GM19238 (cell line): ENCODE measurements around the gene RFPL2.

ENCODE experiments used
- DNase-seq: peaks from one replicate; pipeline ENCODE4 v3.0.0; 2011; ENCODE audit warnings: low spot score; ENCODE audit not compliant: insufficient read length

The RFPL2 gene

GRCh38 chr22:32204856-32205722 lies at the start of gene RFPL2:
Gene RFPL2, minus strand, starts transcription at chr22:32205073. Its CDS starts 2,622 bp downstream, at chr22:32202451.
- no peak for DNase-seq

- DNase-seq = no peak
Measured at GRCh38 chr22:32249231-32249630, 44.4 kb upstream of the RFPL2 start.

DNA sequence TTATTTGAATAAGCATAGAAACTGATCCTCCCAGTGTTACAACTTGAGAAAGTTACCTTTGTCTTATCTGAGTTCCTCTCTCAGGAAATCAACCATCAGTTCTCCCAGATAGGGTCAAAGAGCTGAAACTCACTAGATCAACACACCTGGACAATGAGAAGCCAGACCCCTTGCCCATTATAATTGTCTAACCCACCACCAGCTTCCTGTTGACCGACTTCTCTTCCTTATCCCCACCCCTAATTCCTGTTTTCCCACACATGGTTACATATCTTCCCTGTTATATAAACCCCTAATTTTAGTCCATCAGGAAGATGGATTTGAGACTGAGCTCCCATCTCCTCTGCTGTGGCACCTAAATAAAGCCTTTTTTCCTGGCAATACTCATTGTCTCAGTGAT lies 43.4 kb upstream of the RFPL2 start:
- no peak for DNase-seq

GRCh38 chr22:32246166-32246565 lies 41.3 kb upstream of the RFPL2 start:
- no peak for DNase-seq

DNA sequence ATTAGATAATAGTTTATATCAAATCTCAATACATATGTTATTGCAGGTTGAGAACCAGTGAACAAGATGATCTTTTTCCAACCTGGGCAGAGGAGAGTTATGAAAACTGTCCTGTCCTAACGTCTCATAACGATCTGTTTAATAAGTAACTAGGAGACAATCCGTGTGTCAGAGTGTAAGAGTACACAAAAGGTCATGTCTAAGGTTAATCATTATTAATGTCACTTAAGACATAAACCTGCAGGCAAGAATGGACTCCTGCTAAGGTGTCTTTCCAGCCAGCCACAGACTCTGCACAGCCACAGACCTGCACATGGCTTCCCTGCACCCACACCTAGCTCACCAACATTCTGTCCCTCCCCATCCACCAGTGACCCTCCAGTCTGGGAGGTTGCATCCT lies 40.2 kb upstream of the RFPL2 start:
- DNase-seq = no peak

DNA sequence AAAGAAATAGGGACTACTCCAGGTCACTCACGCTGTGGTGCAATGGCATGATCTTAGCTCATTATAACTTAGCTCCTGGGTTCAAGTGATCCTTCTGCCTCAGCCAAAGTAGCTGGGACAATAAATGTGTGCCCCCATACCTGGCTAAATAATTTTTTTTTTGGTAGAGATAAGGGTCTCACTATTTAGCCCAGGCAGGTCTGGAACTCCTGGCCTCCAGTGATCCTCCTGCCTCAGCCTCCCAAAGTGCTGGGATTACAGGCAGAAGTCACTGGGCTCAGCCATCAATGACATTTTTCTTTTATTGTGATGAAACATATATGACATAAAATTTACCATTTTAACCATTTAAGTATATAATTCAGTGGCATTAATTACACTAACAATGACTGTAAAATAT lies 39.7 kb upstream of the RFPL2 start:
- DNase-seq = no peak

GRCh38 chr22:32240461-32240860 lies 35.6 kb upstream of the RFPL2 start:
- DNase-seq = no peak

DNA sequence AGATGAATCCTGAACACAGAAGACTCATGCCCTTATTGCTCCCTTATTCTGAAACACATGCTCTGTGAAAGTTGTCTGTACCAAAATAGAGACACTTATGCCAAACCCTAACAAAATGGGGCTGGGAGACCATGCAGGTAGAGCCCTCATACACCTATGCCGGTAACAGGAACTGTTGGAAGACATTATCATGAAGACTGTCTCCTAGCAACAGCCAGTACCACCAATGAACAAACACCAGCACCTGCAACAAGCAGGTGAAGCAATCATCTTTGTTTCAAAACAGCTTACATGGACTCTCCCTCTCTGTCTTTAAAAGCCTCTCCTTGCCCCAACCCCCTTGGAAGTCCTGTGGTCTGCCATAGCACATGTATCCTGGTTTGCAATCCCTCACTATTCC lies 33.0 kb upstream of the RFPL2 start:
- no peak for DNase-seq

DNA sequence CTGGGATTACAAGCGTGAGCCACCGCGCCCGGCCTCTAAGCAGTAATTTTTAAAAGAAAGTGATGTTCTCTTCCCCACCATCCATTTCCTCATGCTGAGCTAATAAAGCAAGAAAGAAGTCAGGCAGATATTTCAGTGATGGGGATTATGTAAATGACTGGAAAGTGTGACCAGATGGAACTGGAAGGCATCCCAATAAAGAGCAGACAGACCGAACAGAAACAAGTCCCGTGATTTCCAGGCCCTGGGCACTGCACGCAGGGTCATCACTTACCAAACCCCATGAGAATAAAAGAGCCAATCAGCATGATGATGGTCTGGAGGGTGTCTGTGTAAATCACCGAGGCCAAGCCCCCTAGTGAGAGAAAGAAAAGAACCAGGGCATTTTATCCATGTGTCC lies 32.1 kb upstream of the RFPL2 start:
- DNase-seq = no peak

DNA sequence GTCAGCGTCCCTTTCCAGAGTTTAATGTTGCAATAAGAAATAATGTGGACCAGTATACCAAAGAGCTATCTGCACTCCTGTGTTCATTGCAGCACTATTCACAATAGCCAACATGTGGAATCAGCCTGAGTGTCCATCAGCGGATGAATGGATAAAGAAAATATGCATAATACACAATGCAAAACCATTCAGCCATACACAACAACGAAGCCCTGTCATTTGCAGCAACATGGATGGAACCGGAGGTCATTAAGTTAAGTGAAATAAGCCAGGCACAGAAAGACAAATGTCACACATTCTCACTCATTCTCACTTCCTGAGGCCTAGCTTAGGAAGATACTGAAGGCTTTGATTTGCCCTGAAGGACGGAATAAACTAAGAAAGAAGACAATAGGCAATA lies 28.2 kb upstream of the RFPL2 start:
- no peak for DNase-seq

DNA sequence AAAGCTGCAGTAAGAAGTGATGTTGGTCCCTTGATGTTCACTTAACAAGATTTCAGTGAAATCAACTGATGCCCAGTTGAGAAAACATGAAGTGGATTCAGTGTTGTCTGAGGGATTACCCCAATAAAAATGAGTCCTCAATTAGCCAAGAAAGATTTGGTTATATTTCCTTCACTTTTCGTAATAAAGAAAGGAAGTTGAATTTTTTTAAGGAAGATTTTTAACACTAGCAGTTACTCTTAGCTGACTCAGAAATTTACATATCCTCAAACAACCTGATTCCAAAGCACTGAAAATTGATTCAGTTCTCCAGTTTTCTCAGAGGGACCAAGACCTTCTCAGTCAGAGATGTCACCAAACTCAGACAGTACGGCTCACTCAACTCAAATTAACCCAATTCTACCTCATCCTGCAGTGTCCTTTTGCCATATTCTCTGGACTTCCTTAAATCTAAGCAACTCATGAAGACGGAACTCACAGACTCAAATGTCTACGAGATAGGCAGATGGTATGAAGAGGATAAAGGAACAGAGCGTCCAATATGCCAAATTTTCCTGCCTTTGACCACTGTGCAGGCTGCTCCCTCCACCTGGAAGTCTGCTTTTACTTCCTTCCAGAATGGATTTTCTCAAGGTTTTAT lies 27.4 kb upstream of the RFPL2 start:
- DNase-seq = no peak

DNA sequence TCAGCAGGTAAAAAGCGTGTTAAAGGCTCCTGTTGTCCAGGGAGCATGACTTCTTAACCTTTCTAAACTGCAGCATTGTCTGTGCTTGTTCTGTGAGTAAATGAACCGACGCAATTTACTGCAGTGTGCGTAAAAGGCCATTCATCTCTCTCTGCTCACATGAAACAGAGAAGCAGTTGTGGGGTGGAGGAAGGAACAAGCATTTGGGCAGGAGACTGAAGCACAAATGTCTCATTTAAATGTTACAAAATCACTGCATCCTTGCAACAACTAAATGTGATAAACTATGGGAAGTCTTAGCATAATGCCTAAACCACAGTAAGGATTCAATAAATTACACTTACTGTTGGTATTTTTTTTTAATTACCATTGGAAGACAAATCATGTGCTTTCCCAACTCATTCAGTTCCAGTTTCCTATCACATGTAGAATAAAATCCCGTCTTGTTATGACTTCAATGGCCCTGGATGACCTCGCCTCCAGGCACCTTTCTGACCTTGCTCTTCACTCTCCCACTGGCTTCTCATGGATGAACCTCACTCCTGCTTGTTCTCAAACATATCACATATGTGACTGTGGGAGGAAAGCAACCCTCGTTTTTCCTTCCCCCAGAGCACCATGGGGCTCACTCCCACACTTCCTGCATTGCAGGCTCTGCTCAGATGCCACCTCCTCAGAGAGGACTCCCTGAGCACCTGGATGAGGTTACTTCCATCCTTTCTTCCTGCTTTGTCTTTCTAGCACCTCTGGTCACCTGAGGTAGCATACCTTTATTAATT lies 21.6 kb upstream of the RFPL2 start:
- DNase-seq = no peak

GRCh38 chr22:32222991-32223390 lies 18.1 kb upstream of the RFPL2 start:
- DNase-seq = no peak

- no peak for DNase-seq
Measured at GRCh38 chr22:32219026-32219425, 14.2 kb upstream of the RFPL2 start.

DNA sequence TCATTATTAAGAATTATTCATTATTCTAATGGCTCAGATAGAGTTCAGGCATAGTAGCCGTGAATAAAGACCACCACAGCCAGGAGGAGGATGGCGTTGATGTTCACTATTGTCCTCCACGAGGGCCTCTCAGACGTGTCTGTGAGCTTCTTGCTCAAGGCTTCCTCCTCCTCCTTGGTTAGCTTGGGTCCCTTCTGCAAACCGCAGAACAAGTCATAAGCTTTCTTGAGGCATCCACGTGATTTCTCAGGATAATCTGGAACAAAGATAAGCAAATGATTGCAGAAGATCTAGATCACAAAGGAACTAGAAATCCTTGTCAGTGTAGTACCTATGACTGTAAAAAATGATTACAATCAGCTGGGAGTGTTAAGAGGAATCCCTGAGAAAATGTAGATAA lies 13.6 kb upstream of the RFPL2 start:
- DNase-seq = no peak

- DNase-seq = no peak
Measured at GRCh38 chr22:32217465-32217864, 12.6 kb upstream of the RFPL2 start.

DNA sequence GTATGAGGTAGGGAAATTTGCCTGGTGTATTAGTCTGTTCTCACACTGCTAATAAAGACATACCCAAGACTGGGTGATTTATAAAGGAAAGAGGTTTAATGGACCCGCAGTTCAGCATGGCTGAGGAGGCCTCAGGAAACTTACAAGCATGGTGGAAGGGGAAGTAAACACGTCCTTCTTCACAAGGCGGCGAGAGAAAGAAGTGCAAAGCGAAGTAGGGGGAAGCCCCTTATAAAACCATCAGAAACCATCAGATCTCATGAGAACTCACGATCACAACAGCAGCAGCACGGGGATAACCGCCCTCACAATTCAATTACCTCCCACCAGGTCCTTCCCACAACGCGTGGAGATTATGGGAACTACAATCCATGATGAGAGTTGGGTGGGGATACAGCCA lies 12.0 kb upstream of the RFPL2 start:
- DNase-seq = no peak

DNA sequence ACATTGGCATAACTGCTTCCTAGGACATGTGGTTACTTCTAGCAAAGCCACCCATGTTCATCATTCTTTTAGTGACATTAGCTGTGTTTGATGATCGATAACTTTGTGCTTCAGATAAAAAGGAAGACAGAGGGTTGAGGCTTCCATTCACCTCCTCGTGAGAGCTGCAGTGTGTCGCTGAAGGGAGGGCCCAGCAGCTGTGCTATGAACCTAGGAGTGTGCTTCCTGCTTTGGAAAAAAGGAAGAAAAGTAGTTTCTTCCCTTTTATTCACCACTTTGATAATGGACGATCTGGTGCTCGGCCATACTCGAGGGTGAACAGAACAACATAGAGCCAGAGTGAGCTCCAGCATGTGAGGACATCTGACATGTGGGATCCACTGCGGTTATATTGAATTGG lies 6.1 kb upstream of the RFPL2 start:
- DNase-seq = no peak

- DNase-seq = no peak
Measured at GRCh38 chr22:32208681-32209080, 3.8 kb upstream of the RFPL2 start.

GRCh38 chr22:32207971-32208480 lies 3.2 kb upstream of the RFPL2 start:
- DNase-seq = no peak

GRCh38 chr22:32206774-32207758 lies 2.2 kb upstream of the RFPL2 start:
- no peak for DNase-seq
